HEK293 (cell line): Measurements from ENCODE around the gene IL16.

Source experiments
- CTCF ChIP-seq: fragments of 450-650 bp; formaldehyde crosslinking; IDR thresholded peaks from 2 replicates; pipeline ENCODE4 v1.5.1; 2016; ENCODE audit warnings: missing biosample characterization, missing genetic modification characterization
- ZBTB7A ChIP-seq: fragments of 450-650 bp; formaldehyde crosslinking; IDR thresholded peaks from 2 replicates; pipeline ENCODE4 v1.5.1; 2016; ENCODE audit warnings: low read depth, missing biosample characterization, missing genetic modification characterization
- ZNF138 ChIP-seq: fragments of 450-650 bp; formaldehyde crosslinking; IDR thresholded peaks from 2 replicates; pipeline ENCODE4 v1.5.1; 2016; ENCODE audit warnings: missing biosample characterization, missing genetic modification characterization, borderline replicate concordance
- ZNF280D ChIP-seq: fragments of 450-650 bp; formaldehyde crosslinking; IDR thresholded peaks from 2 replicates; pipeline ENCODE4 v1.5.1; 2016; ENCODE audit warnings: missing biosample characterization, missing genetic modification characterization
- ZNF433 ChIP-seq: fragments of 450-650 bp; formaldehyde crosslinking; IDR thresholded peaks from 2 replicates; pipeline ENCODE4 v1.5.1; 2016; ENCODE audit warnings: missing biosample characterization, missing genetic modification characterization, low read depth
- ZNF513 ChIP-seq: fragments of 450-650 bp; IDR thresholded peaks from 2 replicates; pipeline ENCODE4 v1.5.1; 2018; ENCODE audit warnings: missing biosample characterization, missing genetic modification characterization

- TF ChIP-seq ZBTB7A (tag by site-specific recombination) = no peak
- TF ChIP-seq ZNF280D = no peak
- no peak for TF ChIP-seq ZNF138 (tag by site-specific recombination)
- no peak for TF ChIP-seq CTCF (tag by site-specific recombination)
- no peak for TF ChIP-seq ZNF513 (tag by site-specific recombination)
- TF ChIP-seq ZNF433 (tag by site-specific recombination) = no peak
Measured at GRCh38 chr15:81285461-81285860, 88.8 kb downstream of the IL16 start.
